DOHH2 (cell line): ENCODE results near the gene KRTAP4-7.
"Not testable (repeated sequence)": the region's sequence is repeated elsewhere in the genome, so short reads cannot be mapped to it uniquely, and the experiment has no call there.

Experiments used
- H3F3A ChIP-seq: fragments of 200-600 bp; sonication (generic), shearing (Covaris generic); 2 replicates; pipeline ENCODE4 v1.6.0; 2016; ENCODE audit warnings: antibody characterized with exemption, mild to moderate bottlenecking; ENCODE audit not compliant: control insufficient read depth, insufficient read depth
- H3K27ac ChIP-seq: fragments of 200-600 bp; sonication (generic); 2 replicates; pipeline ENCODE4 v1.5.1; 2014; ENCODE audit warnings: low read depth, mild to moderate bottlenecking, low read length, moderate library complexity
- H3K27me3 ChIP-seq: fragments of 200-600 bp; sonication (generic); 2 replicates; pipeline ENCODE4 v1.6.1; 2014; ENCODE audit warnings: mild to moderate bottlenecking, low read length, mixed read lengths; ENCODE audit not compliant: control insufficient read depth
- H3K36me3 ChIP-seq: fragments of 200-600 bp; sonication (generic); 2 replicates; pipeline ENCODE4 v1.6.1; 2014; ENCODE audit warnings: mild to moderate bottlenecking, low read length, moderate library complexity, mixed read lengths; ENCODE audit not compliant: control insufficient read depth
- H3K4me1 ChIP-seq: fragments of 200-600 bp; sonication (generic); 2 replicates; pipeline ENCODE4 v1.6.1; 2014; ENCODE audit warnings: mild to moderate bottlenecking, low read length, mixed read lengths; ENCODE audit not compliant: control insufficient read depth
- H3K4me2 ChIP-seq: fragments of 200-600 bp; sonication (generic); 2 replicates; pipeline ENCODE4 v1.6.0; 2014; ENCODE audit warnings: mild to moderate bottlenecking, low read length, moderate library complexity
- H3K4me3 ChIP-seq: fragments of 200-600 bp; sonication (generic); 2 replicates; pipeline ENCODE4 v1.5.1; 2014; ENCODE audit warnings: mild to moderate bottlenecking, low read length, mixed read lengths
- H3K79me2 ChIP-seq: fragments of 200-600 bp; sonication (generic); 2 replicates; pipeline ENCODE4 v1.6.1; 2014; ENCODE audit warnings: mild to moderate bottlenecking, low read length, mixed read lengths; ENCODE audit not compliant: control insufficient read depth
- H3K9me2 ChIP-seq: fragments of 200-600 bp; sonication (generic); replicated peaks from 2 replicates; pipeline ENCODE4 v1.6.1; 2014; ENCODE audit warnings: mild to moderate bottlenecking, low read length, mixed read lengths; ENCODE audit not compliant: control insufficient read depth
- H3K9me3 ChIP-seq: fragments of 200-600 bp; sonication (generic); 2 replicates; pipeline ENCODE4 v1.6.1; 2014; ENCODE audit warnings: antibody characterized with exemption, low read length, mixed read lengths; ENCODE audit not compliant: control insufficient read depth, insufficient read depth
- H4K20me1 ChIP-seq: fragments of 200-600 bp; sonication (generic); 2 replicates; pipeline ENCODE4 v1.6.0; 2014; ENCODE audit warnings: low read depth, mild to moderate bottlenecking, antibody characterized with exemption, low read length, moderate library complexity; ENCODE audit not compliant: control insufficient read depth, insufficient read depth
- EZH2phosphoT487 ChIP-seq: fragments of 200-600 bp; sonication (generic); IDR thresholded peaks from 2 replicates; pipeline ENCODE4 v1.6.1; 2017; ENCODE audit warnings: borderline replicate concordance, mild to moderate bottlenecking, antibody characterized with exemption, low read length, moderate library complexity, mixed read lengths
- TF ChIP-seq, protein P1 (sequence below): fragments of 200-600 bp; sonication (generic); IDR thresholded peaks from one replicate; pipeline ENCODE4 v1.5.1; 2014; ENCODE audit warnings: antibody characterized with exemption, mild to moderate bottlenecking, low read depth, low read length; ENCODE audit not compliant: poor library complexity, severe bottlenecking

KRTAP4-7 gene

DNA sequence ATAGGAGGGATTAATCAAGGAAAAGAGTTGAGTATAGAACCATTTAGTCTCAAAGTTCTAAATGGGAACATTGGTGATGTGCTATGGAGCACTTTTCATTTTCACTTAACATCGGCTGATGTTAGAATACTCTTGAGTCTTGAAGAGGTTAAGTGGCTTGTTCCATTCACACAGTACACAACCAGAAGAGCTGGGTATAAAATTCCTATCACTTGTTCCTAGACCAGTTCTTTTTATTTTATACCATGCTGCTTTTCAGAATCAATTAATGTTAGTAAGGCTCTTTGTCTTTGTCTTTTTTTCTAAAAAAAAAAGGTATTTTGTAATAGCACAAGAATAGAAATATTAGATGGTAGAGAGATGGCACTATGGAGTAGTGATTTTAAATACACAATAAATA is 41.0 kb upstream of the KRTAP4-7 start:
- TF ChIP-seq, protein P1, sequence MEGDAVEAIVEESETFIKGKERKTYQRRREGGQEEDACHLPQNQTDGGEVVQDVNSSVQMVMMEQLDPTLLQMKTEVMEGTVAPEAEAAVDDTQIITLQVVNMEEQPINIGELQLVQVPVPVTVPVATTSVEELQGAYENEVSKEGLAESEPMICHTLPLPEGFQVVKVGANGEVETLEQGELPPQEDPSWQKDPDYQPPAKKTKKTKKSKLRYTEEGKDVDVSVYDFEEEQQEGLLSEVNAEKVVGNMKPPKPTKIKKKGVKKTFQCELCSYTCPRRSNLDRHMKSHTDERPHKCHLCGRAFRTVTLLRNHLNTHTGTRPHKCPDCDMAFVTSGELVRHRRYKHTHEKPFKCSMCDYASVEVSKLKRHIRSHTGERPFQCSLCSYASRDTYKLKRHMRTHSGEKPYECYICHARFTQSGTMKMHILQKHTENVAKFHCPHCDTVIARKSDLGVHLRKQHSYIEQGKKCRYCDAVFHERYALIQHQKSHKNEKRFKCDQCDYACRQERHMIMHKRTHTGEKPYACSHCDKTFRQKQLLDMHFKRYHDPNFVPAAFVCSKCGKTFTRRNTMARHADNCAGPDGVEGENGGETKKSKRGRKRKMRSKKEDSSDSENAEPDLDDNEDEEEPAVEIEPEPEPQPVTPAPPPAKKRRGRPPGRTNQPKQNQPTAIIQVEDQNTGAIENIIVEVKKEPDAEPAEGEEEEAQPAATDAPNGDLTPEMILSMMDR: no peak
- TF ChIP-seq EZH2phosphoT487: no peak
- H3K27me3 ChIP-seq: no peaks in the 10 kb centered on the region; the same call in 1 of the 2 replicates
- no peak overlapping the region for H3K4me3 ChIP-seq
- no peaks in the 10 kb centered on the region for H4K20me1 ChIP-seq
- no peak overlapping the region for H3K27ac ChIP-seq
- H3K79me2 ChIP-seq: no peaks in the 10 kb centered on the region
- H3K36me3 ChIP-seq: no peaks in the 10 kb centered on the region
- no peaks in the 10 kb centered on the region for H3K9me2 ChIP-seq
- H3F3A ChIP-seq: no peaks in the 10 kb centered on the region
- no peaks in the 10 kb centered on the region for H3K9me3 ChIP-seq
- peaks cover 8% of the 10 kb centered on the region for H3K4me1 ChIP-seq
- H3K4me2 ChIP-seq: no peak overlapping the region

GRCh38 chr17:41046735-41047465 is 37.0 kb upstream of the KRTAP4-7 start, which contains the start of gene KRTAP2-1:
Gene KRTAP2-1, minus strand, starts transcription at chr17:41047316. Its CDS starts 49 bp downstream, at chr17:41047267.
- not testable (repeated sequence) for H3K9me3 ChIP-seq, H3K36me3 ChIP-seq, H4K20me1 ChIP-seq, H3K4me2 ChIP-seq, H3F3A ChIP-seq, H3K79me2 ChIP-seq, H3K4me3 ChIP-seq, H3K9me2 ChIP-seq, H3K27me3 ChIP-seq, H3K27ac ChIP-seq
- peaks cover 17% of the 10 kb centered on the region for H3K4me1 ChIP-seq

DNA sequence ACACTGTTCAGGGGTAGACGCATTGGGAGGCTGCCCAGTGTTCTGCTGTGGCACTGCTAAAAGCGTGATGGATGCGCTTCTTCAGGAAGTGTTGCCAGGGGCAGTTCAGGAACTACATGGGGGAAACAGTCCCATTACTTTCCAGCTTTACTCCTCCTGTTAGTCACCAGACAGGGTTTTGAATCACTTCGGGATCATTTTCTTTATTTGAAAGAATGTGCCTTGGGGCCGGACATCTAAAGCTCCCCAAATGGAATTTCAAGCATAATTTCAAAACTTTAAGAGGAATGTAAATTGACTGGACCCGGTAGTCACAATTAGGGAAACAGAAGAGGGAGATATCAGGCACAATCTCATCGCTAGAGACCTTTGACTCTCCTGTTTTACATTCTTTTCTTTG is 35.5 kb upstream of the KRTAP4-7 start:
- no peak overlapping the region for H3K27ac ChIP-seq
- no peaks in the 10 kb centered on the region for H3K9me3 ChIP-seq
- no peak overlapping the region for H3K4me2 ChIP-seq
- H4K20me1 ChIP-seq: no peaks in the 10 kb centered on the region
- H3K36me3 ChIP-seq: no peaks in the 10 kb centered on the region
- H3K27me3 ChIP-seq: 0 out of 2 replicates have a peak, but pooled peaks cover 4% of the 10 kb centered on the region
- H3K4me3 ChIP-seq: no peak overlapping the region
- no peaks in the 10 kb centered on the region for H3K9me2 ChIP-seq
- H3K4me1 ChIP-seq: peaks cover 17% of the 10 kb centered on the region
- TF ChIP-seq, protein P1: no peak
- no peak for TF ChIP-seq EZH2phosphoT487
- H3F3A ChIP-seq: no peaks in the 10 kb centered on the region
- no peaks in the 10 kb centered on the region for H3K79me2 ChIP-seq

- H3K79me2 ChIP-seq: no peaks in the 10 kb centered on the region
- H3K9me3 ChIP-seq: no peaks in the 10 kb centered on the region
- TF ChIP-seq, protein P1: no peak
- no peak for TF ChIP-seq EZH2phosphoT487
- peak overlapping the region; percentile 26; the same call in 1 of the 2 replicates for H3K4me2 ChIP-seq
- no peaks in the 10 kb centered on the region for H4K20me1 ChIP-seq
- no peak overlapping the region for H3K27ac ChIP-seq
- no peak overlapping the region for H3K4me3 ChIP-seq
- no peaks in the 10 kb centered on the region for H3K9me2 ChIP-seq
- 0 out of 2 replicates have a peak, but pooled peaks cover 4% of the 10 kb centered on the region for H3K27me3 ChIP-seq
- no peaks in the 10 kb centered on the region for H3K36me3 ChIP-seq
- H3F3A ChIP-seq: no peaks in the 10 kb centered on the region
- H3K4me1 ChIP-seq: peaks cover 17% of the 10 kb centered on the region
These were observed 34.8 kb upstream of the KRTAP4-7 start for GRCh38 chr17:41049110-41049509.
